Measurements from ENCODE around the gene RAB21.
A peak's percentile ranks its signal among the peaks of the same experiment; 100 is the strongest.

RAB21 gene

DNA sequence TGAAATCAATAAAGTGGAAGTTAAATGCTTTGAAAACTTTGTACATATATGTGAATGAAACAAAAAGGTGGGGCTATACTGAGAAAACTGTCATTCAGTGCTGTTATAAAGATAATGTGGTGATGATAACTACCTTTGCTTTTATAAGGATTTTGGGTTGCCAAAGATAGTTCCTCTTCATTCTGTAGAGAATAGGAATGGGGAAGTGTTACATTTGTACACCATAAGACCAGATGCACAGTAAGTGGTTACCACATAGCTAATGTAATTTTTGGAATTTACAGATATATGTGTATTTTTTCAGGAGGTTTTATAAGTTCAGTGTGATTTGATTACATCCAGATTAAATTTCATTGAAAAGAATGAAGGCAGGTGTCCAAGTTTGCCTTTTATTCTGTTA lies 18.1 kb downstream of the RAB21 start:
- no peak overlapping the region for H3K4me3 ChIP-seq (ENCODE audit: insufficient read depth, low read length, poor library complexity, severe bottlenecking)
- no peak overlapping the region for H3K9ac ChIP-seq (ENCODE audit: low read length)
- no peak overlapping the region for H3K27ac ChIP-seq (ENCODE audit: low read depth, low read length)
- H3F3A ChIP-seq (ENCODE audit: insufficient read depth): no peaks in the 10 kb centered on the region; the same call in 1 of the 2 replicates
- H3K36me3 ChIP-seq (ENCODE audit: low read length): peaks cover 34% of the 10 kb centered on the region
- H4K20me1 ChIP-seq (ENCODE audit: low read depth, low read length): peaks cover 15% of the 10 kb centered on the region
- TF ChIP-seq, protein P1, sequence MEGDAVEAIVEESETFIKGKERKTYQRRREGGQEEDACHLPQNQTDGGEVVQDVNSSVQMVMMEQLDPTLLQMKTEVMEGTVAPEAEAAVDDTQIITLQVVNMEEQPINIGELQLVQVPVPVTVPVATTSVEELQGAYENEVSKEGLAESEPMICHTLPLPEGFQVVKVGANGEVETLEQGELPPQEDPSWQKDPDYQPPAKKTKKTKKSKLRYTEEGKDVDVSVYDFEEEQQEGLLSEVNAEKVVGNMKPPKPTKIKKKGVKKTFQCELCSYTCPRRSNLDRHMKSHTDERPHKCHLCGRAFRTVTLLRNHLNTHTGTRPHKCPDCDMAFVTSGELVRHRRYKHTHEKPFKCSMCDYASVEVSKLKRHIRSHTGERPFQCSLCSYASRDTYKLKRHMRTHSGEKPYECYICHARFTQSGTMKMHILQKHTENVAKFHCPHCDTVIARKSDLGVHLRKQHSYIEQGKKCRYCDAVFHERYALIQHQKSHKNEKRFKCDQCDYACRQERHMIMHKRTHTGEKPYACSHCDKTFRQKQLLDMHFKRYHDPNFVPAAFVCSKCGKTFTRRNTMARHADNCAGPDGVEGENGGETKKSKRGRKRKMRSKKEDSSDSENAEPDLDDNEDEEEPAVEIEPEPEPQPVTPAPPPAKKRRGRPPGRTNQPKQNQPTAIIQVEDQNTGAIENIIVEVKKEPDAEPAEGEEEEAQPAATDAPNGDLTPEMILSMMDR (IDR thresholded peaks at IDR 0.05; ENCODE audit: insufficient read depth, low read length, poor library complexity, severe bottlenecking): no peak
- TF ChIP-seq EZH2phosphoT487 (conservative IDR thresholded peaks at IDR 0.05; ENCODE audit: low read length): no peak
- H3K9me2 ChIP-seq (replicated peaks; ENCODE audit: insufficient read depth, low read length): no peaks in the 10 kb centered on the region
- H2AFZ ChIP-seq (ENCODE audit: low read depth, low read length, severe bottlenecking): no peak overlapping the region
- H3K79me2 ChIP-seq (ENCODE audit: insufficient read depth, low read length): peaks cover 32% of the 10 kb centered on the region
- no peak overlapping the region for H3K4me2 ChIP-seq (ENCODE audit: low read depth, low read length, poor library complexity, severe bottlenecking)
- H3K9me3 ChIP-seq (ENCODE audit: insufficient read depth, low read length): no peaks in the 10 kb centered on the region
- H3K27me3 ChIP-seq (ENCODE audit: low read length): no peaks in the 10 kb centered on the region

DNA sequence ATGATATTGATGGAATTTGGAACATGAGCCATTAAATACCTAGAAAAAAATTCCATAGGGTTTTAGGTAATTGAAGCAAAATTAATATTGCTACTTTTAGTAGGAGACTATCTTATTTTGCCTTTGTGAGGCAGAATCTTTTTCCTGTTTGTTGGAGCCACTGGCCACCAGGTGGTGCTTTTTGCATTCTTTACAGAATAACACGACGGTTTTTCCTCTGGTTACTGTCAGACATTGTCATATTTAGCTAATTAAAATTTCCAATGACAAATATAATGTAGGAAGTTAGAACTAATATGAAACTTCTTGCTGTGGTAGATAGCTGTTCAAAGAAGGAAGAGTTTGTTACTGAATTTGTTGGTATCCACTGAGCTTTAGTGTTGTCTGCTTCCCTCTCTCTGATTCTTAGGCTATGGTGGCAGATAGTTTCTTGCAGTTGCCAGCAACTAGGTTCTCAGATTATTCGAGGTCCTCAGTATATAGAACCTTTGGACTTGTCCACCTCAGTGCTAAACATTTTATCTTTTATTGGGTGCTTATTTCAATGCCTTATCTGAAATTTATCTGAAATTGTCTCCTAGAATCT lies 25.7 kb downstream of the RAB21 start:
- H3K27ac ChIP-seq (ENCODE audit: low read depth, low read length): no peak overlapping the region
- H3K4me3 ChIP-seq (ENCODE audit: insufficient read depth, low read length, poor library complexity, severe bottlenecking): no peak overlapping the region
- H3K36me3 ChIP-seq (ENCODE audit: low read length): peaks cover 26% of the 10 kb centered on the region; the same call in 1 of the 2 replicates

DNA sequence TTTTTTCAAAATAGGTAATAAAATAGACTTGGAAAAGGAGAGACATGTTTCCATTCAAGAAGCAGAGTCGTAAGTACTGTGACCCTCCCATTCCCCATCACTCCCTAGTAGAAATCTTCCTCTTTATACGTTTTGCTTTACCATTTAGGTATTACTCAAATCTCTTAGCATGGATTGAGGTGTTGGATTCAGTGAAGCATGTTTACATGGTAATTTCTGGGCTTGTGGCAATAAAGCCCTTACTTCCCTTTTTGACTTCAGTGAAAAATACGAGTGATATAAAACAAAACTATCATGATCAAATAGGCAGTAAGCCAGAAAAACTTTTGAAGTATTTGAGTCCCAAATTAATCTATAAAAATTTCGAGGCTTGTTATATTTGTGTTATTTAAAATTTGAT lies 27.4 kb downstream of the RAB21 start:
- Histone ChIP-seq H2AFZ (ENCODE audit: low read depth, low read length, severe bottlenecking) (no peak overlapping the region), H3K4me3 (ENCODE audit: insufficient read depth, low read length, poor library complexity, severe bottlenecking) (no peak overlapping the region), H3K79me2 (ENCODE audit: insufficient read depth, low read length) (no peaks in the 10 kb centered on the region), H3K9ac (ENCODE audit: low read length) (no peak overlapping the region), H3K9me3 (ENCODE audit: insufficient read depth, low read length) (no peaks in the 10 kb centered on the region), H3K9me2 (replicated peaks; ENCODE audit: insufficient read depth, low read length) (no peaks in the 10 kb centered on the region), H3K27ac (ENCODE audit: low read depth, low read length) (no peak overlapping the region), H3F3A (ENCODE audit: insufficient read depth) (peaks cover 15% of the 10 kb centered on the region), H3K4me2 (ENCODE audit: low read depth, low read length, poor library complexity, severe bottlenecking) (no peak overlapping the region), H4K20me1 (ENCODE audit: low read depth, low read length) (peaks cover 4% of the 10 kb centered on the region), H3K27me3 (ENCODE audit: low read length) (no peaks in the 10 kb centered on the region), H3K36me3 (ENCODE audit: low read length) (peaks cover 32% of the 10 kb centered on the region; the same call in 1 of the 2 replicates)
- TF ChIP-seq, protein P1 (IDR thresholded peaks at IDR 0.05; ENCODE audit: insufficient read depth, low read length, poor library complexity, severe bottlenecking): no peak
- no peak for TF ChIP-seq EZH2phosphoT487 (conservative IDR thresholded peaks at IDR 0.05; ENCODE audit: low read length)

More for the DNA sequence above, 25.7 kb downstream of the RAB21 start:
- H3K4me2 ChIP-seq (ENCODE audit: low read depth, low read length, poor library complexity, severe bottlenecking): no peak overlapping the region
- no peaks in the 10 kb centered on the region for H3K27me3 ChIP-seq (ENCODE audit: low read length)
- peaks cover 15% of the 10 kb centered on the region for H3F3A ChIP-seq (ENCODE audit: insufficient read depth)
- TF ChIP-seq, protein P1 (IDR thresholded peaks at IDR 0.05; ENCODE audit: insufficient read depth, low read length, poor library complexity, severe bottlenecking): peak; percentile 66
- TF ChIP-seq EZH2phosphoT487 (conservative IDR thresholded peaks at IDR 0.05; ENCODE audit: low read length): no peak
- H4K20me1 ChIP-seq (ENCODE audit: low read depth, low read length): peaks cover 7% of the 10 kb centered on the region
- H3K9ac ChIP-seq (ENCODE audit: low read length): no peak overlapping the region
- H3K9me3 ChIP-seq (ENCODE audit: insufficient read depth, low read length): no peaks in the 10 kb centered on the region
- H3K9me2 ChIP-seq (replicated peaks; ENCODE audit: insufficient read depth, low read length): no peaks in the 10 kb centered on the region
- no peak overlapping the region for H2AFZ ChIP-seq (ENCODE audit: low read depth, low read length, severe bottlenecking)
- H3K79me2 ChIP-seq (ENCODE audit: insufficient read depth, low read length): no peaks in the 10 kb centered on the region
